Brain microvascular endothelial cell (primary cell): ENCODE data around the gene DNAJB9.
"Not testable (repeated sequence)": the region's sequence is repeated elsewhere in the genome, so short reads cannot be mapped to it uniquely, and the experiment has no call there.

ENCODE experiments used
- DNase-seq: peaks from one replicate; pipeline ENCODE4 v3.0.0-alpha.2; 2020
- H3K27ac ChIP-seq: fragments of 250-450 bp; sonication (Bioruptor Pico); 2 replicates; pipeline ENCODE4 v1.5.1; 2020; ENCODE audit warnings: mild to moderate bottlenecking, moderate library complexity
- H3K27me3 ChIP-seq: fragments of 250-450 bp; sonication (Bioruptor Pico); replicated peaks from 2 replicates; pipeline ENCODE4 v1.5.1; 2020; ENCODE audit warnings: mild to moderate bottlenecking
- H3K36me3 ChIP-seq: fragments of 250-450 bp; sonication (Bioruptor Pico); replicated peaks from 2 replicates; pipeline ENCODE4 v1.5.1; 2020; ENCODE audit warnings: mild to moderate bottlenecking
- H3K4me3 ChIP-seq: 2 replicates; pipeline ENCODE4 v1.5.1; 2011; ENCODE audit warnings: low read depth, mild to moderate bottlenecking, control low read depth, low read length, moderate library complexity
- in situ Hi-C: cut with HindIII; loops from 2 replicates; pipeline ENCODE4 v1.10.0; 2017; ENCODE audit warnings: low sequenced_read_pairs, low pct_ligation_motif_present
- TF ChIP-seq, protein P1 (sequence below): IDR thresholded peaks from 2 replicates; pipeline ENCODE4 v1.5.1; 2011; ENCODE audit warnings: low read depth, mild to moderate bottlenecking, moderate library complexity, low read length, control low read depth, inconsistent platforms; ENCODE audit errors: missing control alignments

DNAJB9 gene

DNA sequence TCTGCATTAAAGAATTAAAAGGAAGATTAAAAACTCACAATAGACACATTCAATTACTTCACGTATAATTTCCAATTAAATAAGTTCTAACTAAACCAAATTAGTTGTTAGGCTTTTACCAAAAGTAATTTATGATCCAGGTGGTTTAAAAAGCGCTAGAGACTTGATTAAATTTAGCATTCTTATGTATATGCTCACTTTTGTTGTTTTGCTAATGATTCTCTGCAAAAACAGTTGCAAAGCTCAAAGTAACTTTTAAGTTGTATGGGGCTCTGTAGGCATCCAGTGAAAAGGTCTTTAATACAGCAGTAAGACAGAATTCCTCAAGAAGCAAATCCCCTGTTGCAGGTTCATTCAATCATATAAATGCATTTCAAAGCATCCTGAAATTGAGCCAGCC lies 28.2 kb upstream of the DNAJB9 start:
- no peak overlapping the region for H3K4me3 ChIP-seq
- no peak overlapping the region for H3K27ac ChIP-seq
- no peak for DNase-seq
- H3K36me3 ChIP-seq = no peaks in the 10 kb centered on the region
- TF ChIP-seq, protein P1, sequence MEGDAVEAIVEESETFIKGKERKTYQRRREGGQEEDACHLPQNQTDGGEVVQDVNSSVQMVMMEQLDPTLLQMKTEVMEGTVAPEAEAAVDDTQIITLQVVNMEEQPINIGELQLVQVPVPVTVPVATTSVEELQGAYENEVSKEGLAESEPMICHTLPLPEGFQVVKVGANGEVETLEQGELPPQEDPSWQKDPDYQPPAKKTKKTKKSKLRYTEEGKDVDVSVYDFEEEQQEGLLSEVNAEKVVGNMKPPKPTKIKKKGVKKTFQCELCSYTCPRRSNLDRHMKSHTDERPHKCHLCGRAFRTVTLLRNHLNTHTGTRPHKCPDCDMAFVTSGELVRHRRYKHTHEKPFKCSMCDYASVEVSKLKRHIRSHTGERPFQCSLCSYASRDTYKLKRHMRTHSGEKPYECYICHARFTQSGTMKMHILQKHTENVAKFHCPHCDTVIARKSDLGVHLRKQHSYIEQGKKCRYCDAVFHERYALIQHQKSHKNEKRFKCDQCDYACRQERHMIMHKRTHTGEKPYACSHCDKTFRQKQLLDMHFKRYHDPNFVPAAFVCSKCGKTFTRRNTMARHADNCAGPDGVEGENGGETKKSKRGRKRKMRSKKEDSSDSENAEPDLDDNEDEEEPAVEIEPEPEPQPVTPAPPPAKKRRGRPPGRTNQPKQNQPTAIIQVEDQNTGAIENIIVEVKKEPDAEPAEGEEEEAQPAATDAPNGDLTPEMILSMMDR = no peak
- no peaks in the 10 kb centered on the region for H3K27me3 ChIP-seq
- in situ Hi-C loops = no loop called here

DNA sequence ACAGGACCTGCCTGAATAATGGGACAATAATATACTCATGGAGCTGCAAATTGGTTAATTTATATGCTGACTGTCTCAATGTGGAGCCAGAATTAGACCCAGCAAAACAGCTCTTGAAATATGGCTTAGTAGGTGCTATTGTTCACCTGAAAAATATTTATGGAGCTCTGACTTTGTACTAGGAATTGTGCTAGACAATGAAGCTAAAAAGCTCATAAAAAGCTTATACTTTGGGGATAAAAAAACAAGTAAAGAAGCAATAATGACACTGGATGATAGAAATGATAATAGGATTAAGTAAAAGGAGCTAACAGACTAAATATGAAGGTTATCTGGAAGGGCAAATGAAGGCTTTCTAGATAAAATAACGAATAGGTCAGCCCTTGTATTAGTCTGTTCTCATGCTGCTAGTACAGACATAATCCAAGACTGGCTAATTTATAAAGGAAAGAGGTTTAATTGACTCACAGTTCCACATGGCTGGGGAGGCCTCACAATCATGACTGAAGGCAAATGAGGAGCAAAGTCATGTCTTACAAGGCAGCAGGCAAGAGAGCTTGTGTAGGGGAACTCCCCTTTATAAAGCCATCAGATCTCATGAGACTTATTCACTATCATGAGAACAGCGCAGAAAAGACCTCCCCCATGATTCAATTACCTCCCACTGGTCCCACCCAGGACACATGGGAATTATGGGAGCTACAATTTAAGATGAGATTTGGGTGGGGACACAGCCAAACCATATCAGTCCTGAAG lies 21.4 kb upstream of the DNAJB9 start:
- H3K36me3 ChIP-seq, H3K4me3 ChIP-seq, DNase-seq, H3K27me3 ChIP-seq, H3K27ac ChIP-seq, in situ Hi-C loops: not testable (repeated sequence)

DNA sequence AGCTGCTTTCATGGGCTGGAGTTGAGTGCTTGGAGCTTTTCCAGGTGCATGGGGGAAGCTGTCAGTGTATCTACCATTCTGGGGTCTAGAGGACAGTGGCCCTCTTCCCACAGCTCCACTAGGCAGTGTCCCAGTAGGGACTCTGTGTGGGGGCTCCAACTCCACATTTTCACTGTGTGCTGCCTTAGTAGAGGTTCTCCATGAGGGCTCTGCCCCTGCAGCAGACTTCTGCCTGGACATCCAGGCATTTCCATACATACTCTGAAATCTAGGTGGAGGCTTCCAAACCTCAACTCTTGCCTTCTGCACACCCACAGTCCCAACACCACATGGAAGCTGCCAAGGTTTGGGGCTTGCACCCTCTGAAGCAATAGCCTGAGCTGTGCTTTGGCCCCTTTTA lies 13.0 kb upstream of the DNAJB9 start:
- H3K27me3 ChIP-seq, H3K36me3 ChIP-seq, DNase-seq, H3K27ac ChIP-seq, H3K4me3 ChIP-seq, in situ Hi-C loops: not testable (repeated sequence)

DNA sequence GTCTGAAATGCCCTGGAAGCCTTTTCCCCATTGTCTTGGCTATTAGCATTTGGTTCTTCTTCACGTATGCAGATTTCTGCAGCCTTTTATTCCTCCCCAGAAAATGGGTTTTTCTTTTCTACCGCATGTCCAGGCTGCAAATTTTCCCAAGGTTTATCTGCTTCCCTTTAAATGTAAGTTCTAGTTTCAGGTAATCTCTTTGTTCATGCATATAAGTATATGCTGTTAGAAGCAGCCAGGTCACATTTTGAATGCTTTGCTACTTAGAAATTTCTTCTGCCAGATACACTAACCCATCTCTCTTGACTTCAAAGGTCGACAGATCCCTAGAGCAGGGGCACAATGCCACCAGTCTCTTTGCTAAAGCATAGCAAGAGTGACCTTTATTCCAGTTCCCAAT lies 12.5 kb upstream of the DNAJB9 start:
- Histone ChIP-seq H3K36me3 (no peaks in the 10 kb centered on the region), H3K4me3 (no peak overlapping the region), H3K27me3 (no peaks in the 10 kb centered on the region), H3K27ac (no peak overlapping the region)
- no peak for DNase-seq
- TF ChIP-seq, protein P1 = no peak
- in situ Hi-C loops = no loop called here

DNA sequence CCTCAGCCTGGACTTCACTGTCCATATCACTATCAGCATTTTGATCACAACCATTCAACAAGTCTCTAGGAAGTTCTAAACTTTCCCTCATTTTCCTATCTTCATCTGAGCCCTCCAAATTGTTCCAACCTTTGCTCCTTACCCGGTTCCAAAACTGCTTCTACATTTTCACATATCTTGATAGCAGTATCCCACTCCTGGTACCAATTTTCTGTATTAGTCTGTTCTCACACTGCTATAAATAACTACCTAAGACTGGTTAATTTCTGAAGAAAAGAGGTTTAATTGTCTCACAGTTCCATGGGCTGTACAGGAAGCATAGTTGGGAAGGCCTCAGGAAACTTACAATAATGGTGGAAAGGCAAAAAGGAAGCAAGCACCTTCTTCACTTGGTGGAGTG lies 12.1 kb upstream of the DNAJB9 start:
- H3K4me3 ChIP-seq = no peak overlapping the region
- in situ Hi-C loops = no loop called here
- no peaks in the 10 kb centered on the region for H3K36me3 ChIP-seq
- no peaks in the 10 kb centered on the region for H3K27me3 ChIP-seq
- TF ChIP-seq, protein P1 = no peak
- DNase-seq = no peak
- H3K27ac ChIP-seq = no peak overlapping the region

DNA sequence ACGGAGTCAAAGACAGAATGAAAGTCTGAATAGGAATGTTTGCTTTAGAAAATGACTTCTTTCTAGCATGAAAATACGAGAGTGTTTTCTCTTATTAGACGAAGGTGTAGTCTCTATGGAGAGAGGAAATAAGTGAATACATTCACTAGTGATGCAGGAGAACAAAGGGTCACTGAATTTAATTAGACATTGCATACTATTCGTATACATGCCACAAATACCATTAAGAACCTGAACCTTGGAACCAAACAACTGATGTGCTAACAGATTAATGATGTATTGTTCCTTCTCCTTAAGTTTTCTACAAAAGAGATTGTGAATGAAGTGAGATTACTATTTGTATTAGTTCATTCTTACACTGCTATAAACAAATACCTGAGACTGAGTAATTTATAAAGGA lies 10.4 kb upstream of the DNAJB9 start:
- Histone ChIP-seq H3K4me3 (no peak overlapping the region), H3K36me3 (no peaks in the 10 kb centered on the region), H3K27me3 (no peaks in the 10 kb centered on the region), H3K27ac (no peak overlapping the region)
- TF ChIP-seq, protein P1 = no peak
- no peak for DNase-seq
- in situ Hi-C loops = no loop called here

DNA sequence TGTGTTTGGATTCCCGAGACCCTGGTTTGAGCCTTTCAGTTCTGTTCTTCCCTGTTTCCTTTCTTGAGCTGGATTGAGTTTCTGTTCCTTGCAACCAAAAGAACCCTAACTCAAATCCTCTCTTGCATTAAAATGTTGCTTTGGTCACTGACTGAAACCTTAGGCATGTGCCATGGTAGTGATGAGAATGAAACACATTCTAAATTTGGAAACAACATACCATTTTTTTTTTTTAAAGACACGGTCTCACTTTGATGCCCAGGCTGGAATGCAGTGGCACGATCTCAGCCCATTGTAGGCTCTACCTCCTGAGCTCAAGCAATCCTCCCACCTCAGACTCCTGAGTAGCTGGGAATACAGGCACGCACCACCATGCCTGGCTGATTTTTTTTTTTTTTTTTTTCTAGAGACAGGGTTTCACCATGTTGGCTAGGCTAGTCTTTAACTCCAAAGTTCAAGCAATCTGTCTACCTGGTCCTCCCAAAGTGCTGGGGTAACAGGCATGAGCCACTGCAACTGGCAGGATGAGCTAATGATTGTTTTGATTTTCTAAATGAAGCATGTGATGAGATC lies 8.5 kb upstream of the DNAJB9 start:
- Histone ChIP-seq H3K4me3 (no peak overlapping the region), H3K36me3 (peaks cover 2% of the 10 kb centered on the region), H3K27me3 (no peaks in the 10 kb centered on the region), H3K27ac (no peak overlapping the region)
- DNase-seq = no peak
- TF ChIP-seq, protein P1 = no peak
- in situ Hi-C loops = no loop called here
